ENCODE data around the gene TTC28. TPM values are rescaled to one million over a fixed set of nuclear protein-coding genes. Genes with fewer than 3 reads are reported as not detected.

The TTC28 gene
- total RNA-seq, 1 donor from 2014 or later = 23.2 TPM

- Histone ChIP-seq H2AFZ (ENCODE audit: low read depth, low read length) (no peak overlapping the region), H3K9ac (ENCODE audit: low read length) (no peak overlapping the region), H3K4me2 (ENCODE audit: low read length) (no peak overlapping the region), H3K4me3 (ENCODE audit: insufficient read depth, low read depth, low read length) (no peak overlapping the region), H3K79me2 (ENCODE audit: insufficient read depth, low read length) (no peaks in the 10 kb centered on the region), H3K36me3 (ENCODE audit: insufficient read depth, low read length) (no peaks in the 10 kb centered on the region), H3K27ac (ENCODE audit: low read depth, low read length) (no peak overlapping the region), H3K27me3 (ENCODE audit: insufficient read depth, low read length) (no peaks in the 10 kb centered on the region), H3K9me3 (ENCODE audit: insufficient read depth, low read depth, low read length) (no peaks in the 10 kb centered on the region), H4K20me1 (ENCODE audit: insufficient read depth, low read length) (no peaks in the 10 kb centered on the region), H3K4me1 (ENCODE audit: insufficient read depth, low read length) (no peaks in the 10 kb centered on the region)
- no peak for TF ChIP-seq CTCF (IDR thresholded peaks at IDR 0.05; ENCODE audit: insufficient read depth, low read depth, low read length)
- TF ChIP-seq EZH2 (IDR thresholded peaks at IDR 0.05; ENCODE audit: insufficient read depth, low read length) = no peak
- no peak for FAIRE-seq
- Mint-ChIP-seq H3K9me3 (ENCODE audit: unreplicated experiment) (peaks cover 3% of the 10 kb centered on the region), H3K4me3 (ENCODE audit: unreplicated experiment) (no peak overlapping the region), H3K4me1 (ENCODE audit: low read depth, unreplicated experiment) (no peaks in the 10 kb centered on the region), H3K27ac (ENCODE audit: unreplicated experiment) (no peak overlapping the region), H3K27me3 (ENCODE audit: low read depth, unreplicated experiment) (peaks cover 30% of the 10 kb centered on the region), H3K36me3 (ENCODE audit: low read depth, unreplicated experiment) (no peaks in the 10 kb centered on the region)
- DNase-seq (ENCODE audit: low read depth) = no peak
Observed at GRCh38 chr22:28648792-28649191, 30.8 kb downstream of the TTC28 start.

DNA sequence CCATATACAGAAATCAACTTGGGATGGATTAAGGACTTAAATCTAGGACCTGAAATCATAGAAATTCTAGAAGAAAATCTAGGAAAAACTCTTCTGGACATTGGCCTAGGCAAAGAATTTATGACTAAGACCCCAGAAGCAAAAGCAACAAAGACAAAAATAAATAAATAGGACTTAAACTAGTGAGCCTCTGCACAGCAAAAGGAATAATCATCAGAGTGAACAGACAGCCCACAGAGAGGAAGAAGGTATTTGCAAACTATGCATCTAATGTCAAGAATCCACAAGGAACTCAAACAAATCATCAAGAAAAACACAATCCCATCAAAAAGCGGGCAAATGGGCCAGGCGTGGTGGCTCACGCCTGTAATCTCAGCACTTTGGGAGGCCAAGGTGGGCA, 32.4 kb downstream of the TTC28 start:
- Mint-ChIP-seq H3K9me3 (ENCODE audit: unreplicated experiment) (peaks cover 2% of the 10 kb centered on the region), H3K4me1 (ENCODE audit: low read depth, unreplicated experiment) (no peaks in the 10 kb centered on the region), H3K36me3 (ENCODE audit: low read depth, unreplicated experiment) (no peaks in the 10 kb centered on the region), H3K27ac (ENCODE audit: unreplicated experiment) (no peak overlapping the region), H3K4me3 (ENCODE audit: unreplicated experiment) (no peak overlapping the region), H3K27me3 (ENCODE audit: low read depth, unreplicated experiment) (peaks cover 34% of the 10 kb centered on the region)
- no peaks in the 10 kb centered on the region for H3K36me3 ChIP-seq (ENCODE audit: insufficient read depth, low read length)
- H3K4me1 ChIP-seq (ENCODE audit: insufficient read depth, low read length) = no peaks in the 10 kb centered on the region
- no peaks in the 10 kb centered on the region for H3K27me3 ChIP-seq (ENCODE audit: insufficient read depth, low read length)
- no peak for FAIRE-seq
- no peak overlapping the region for H2AFZ ChIP-seq (ENCODE audit: low read depth, low read length)
- DNase-seq (ENCODE audit: low read depth) = no peak
- H3K9me3 ChIP-seq (ENCODE audit: insufficient read depth, low read depth, low read length) = no peaks in the 10 kb centered on the region
- no peak overlapping the region for H3K4me2 ChIP-seq (ENCODE audit: low read length)
- no peak for TF ChIP-seq CTCF (IDR thresholded peaks at IDR 0.05; ENCODE audit: insufficient read depth, low read depth, low read length)
- no peak for TF ChIP-seq EZH2 (IDR thresholded peaks at IDR 0.05; ENCODE audit: insufficient read depth, low read length)
- no peaks in the 10 kb centered on the region for H3K79me2 ChIP-seq (ENCODE audit: insufficient read depth, low read length)
- H3K9ac ChIP-seq (ENCODE audit: low read length) = no peak overlapping the region
- H4K20me1 ChIP-seq (ENCODE audit: insufficient read depth, low read length) = no peaks in the 10 kb centered on the region
- no peak overlapping the region for H3K27ac ChIP-seq (ENCODE audit: low read depth, low read length)
- H3K4me3 ChIP-seq (ENCODE audit: insufficient read depth, low read depth, low read length) = no peak overlapping the region

GRCh38 chr22:28639321-28639720, 40.3 kb downstream of the TTC28 start:
- no peaks in the 10 kb centered on the region for H3K36me3 Mint-ChIP-seq (ENCODE audit: low read depth, unreplicated experiment)
- Histone ChIP-seq H3K27me3 (ENCODE audit: insufficient read depth, low read length) (no peaks in the 10 kb centered on the region), H2AFZ (ENCODE audit: low read depth, low read length) (no peak overlapping the region), H4K20me1 (ENCODE audit: insufficient read depth, low read length) (no peaks in the 10 kb centered on the region), H3K4me2 (ENCODE audit: low read length) (no peak overlapping the region), H3K9ac (ENCODE audit: low read length) (no peak overlapping the region), H3K36me3 (ENCODE audit: insufficient read depth, low read length) (no peaks in the 10 kb centered on the region), H3K79me2 (ENCODE audit: insufficient read depth, low read length) (no peaks in the 10 kb centered on the region), H3K9me3 (ENCODE audit: insufficient read depth, low read depth, low read length) (no peaks in the 10 kb centered on the region), H3K27ac (ENCODE audit: low read depth, low read length) (no peak overlapping the region), H3K4me1 (ENCODE audit: insufficient read depth, low read length) (no peaks in the 10 kb centered on the region), H3K4me3 (ENCODE audit: insufficient read depth, low read depth, low read length) (no peak overlapping the region)
- peaks cover 8% of the 10 kb centered on the region for H3K27me3 Mint-ChIP-seq (ENCODE audit: low read depth, unreplicated experiment)
- no peak for FAIRE-seq
- H3K9me3 Mint-ChIP-seq (ENCODE audit: unreplicated experiment) = no peaks in the 10 kb centered on the region
- no peaks in the 10 kb centered on the region for H3K4me1 Mint-ChIP-seq (ENCODE audit: low read depth, unreplicated experiment)
- H3K4me3 Mint-ChIP-seq (ENCODE audit: unreplicated experiment) = no peak overlapping the region
- H3K27ac Mint-ChIP-seq (ENCODE audit: unreplicated experiment) = no peak overlapping the region
- DNase-seq (ENCODE audit: low read depth) = no peak
- TF ChIP-seq CTCF (IDR thresholded peaks at IDR 0.05; ENCODE audit: insufficient read depth, low read depth, low read length) (no peak), EZH2 (IDR thresholded peaks at IDR 0.05; ENCODE audit: insufficient read depth, low read length) (no peak)
